H1 (cell line): ENCODE results near the gene WEE2. TPM values are rescaled to one million over a fixed set of nuclear protein-coding genes. Genes with fewer than 3 reads are reported as not detected.

Source experiments
- CTCF ChIA-PET: fragments of 300-600 bp; sonication (Branson Sonifier 250); formaldehyde crosslinking; loops from one replicate; lab custom pipeline; 2021; ENCODE audit not compliant: partially characterized antibody; lab: Charles Lee
- POLR2A ChIA-PET: fragments of 300-600 bp; sonication (Branson Sonifier 250); formaldehyde crosslinking; loops from one replicate; lab custom pipeline; 2021; ENCODE audit warnings: inconsistent platforms; ENCODE audit not compliant: partially characterized antibody; lab: Charles Lee
- DNase-seq, 2 experiments: peaks; one replicate each; pipeline versions ENCODE4 v3.0.0 to v3.0.0-alpha.2; 2010 to 2022; ENCODE audit warnings: low spot score in 2 of 2, low read depth in 1 of 2, mixed read lengths in 1 of 2
- FAIRE-seq: peaks from 2 replicates; lab custom pipeline; 2011; peaks lifted over from hg19 to GRCh38; lab: Jason Lieb, UNC
- H2AFZ ChIP-seq: 2 replicates; pipeline ENCODE4 v1.8.1; 2012; ENCODE audit warnings: low read length, inconsistent platforms
- H2AK5ac ChIP-seq: 2 replicates; pipeline ENCODE4 v1.6.1; 2013; ENCODE audit warnings: low read depth, low read length
- H2BK120ac ChIP-seq: replicated peaks from 2 replicates; pipeline ENCODE3; 2013; ENCODE audit warnings: low read depth, low read length, inconsistent platforms
- H2BK12ac ChIP-seq: 2 replicates; pipeline ENCODE4 v1.6.1; 2013; ENCODE audit warnings: low read depth, low read length
- H2BK15ac ChIP-seq: 2 replicates; pipeline ENCODE4 v1.6.1; 2013; ENCODE audit warnings: low read length
- H2BK20ac ChIP-seq: 2 replicates; pipeline ENCODE4 v1.6.1; 2013; ENCODE audit warnings: low read length
- H2BK5ac ChIP-seq: 2 replicates; pipeline ENCODE4 v1.6.1; 2013; ENCODE audit warnings: low read depth, low read length
- H3K14ac ChIP-seq: 2 replicates; pipeline ENCODE4 v1.6.1; 2013; ENCODE audit warnings: inconsistent platforms; ENCODE audit not compliant: insufficient read length
- H3K18ac ChIP-seq: 2 replicates; pipeline ENCODE4 v1.6.1; 2013; ENCODE audit warnings: low read length; ENCODE audit errors: extremely low read depth
- H3K23ac ChIP-seq: 2 replicates; pipeline ENCODE4 v1.6.1; 2013; ENCODE audit warnings: inconsistent platforms; ENCODE audit not compliant: insufficient read length
- H3K23me2 ChIP-seq: 2 replicates; pipeline ENCODE4 v1.6.1; 2013; ENCODE audit warnings: low read depth, low read length
- H3K27ac ChIP-seq: 2 replicates; pipeline ENCODE4 v1.6.1; 2011; ENCODE audit warnings: low read depth, low read length, inconsistent platforms
- H3K27me3 ChIP-seq, 4 experiments: replicated peaks in 1 of 4; 1 replicate in 1 of 4; 2 replicates in 3 of 4; pipeline versions ENCODE4 v1.6.1 to v1.8.1; 2011 to 2013; ENCODE audit warnings: low read length in 3 of 4, mild to moderate bottlenecking in 3 of 4, inconsistent platforms in 2 of 4, mixed read lengths in 2 of 4, moderate library complexity in 1 of 4; ENCODE audit not compliant: control insufficient read depth in 3 of 4, insufficient read depth in 3 of 4; ENCODE audit errors: extremely low read depth in 1 of 4
- H3K36me3 ChIP-seq, 4 experiments: 2 replicates each; pipeline versions ENCODE4 v1.6.1 to v1.8.1; 2011 to 2013; ENCODE audit warnings: mild to moderate bottlenecking in 4 of 4, low read length in 3 of 4, moderate library complexity in 2 of 4, control low read depth in 1 of 4, inconsistent platforms in 1 of 4; ENCODE audit not compliant: insufficient read depth in 4 of 4, control insufficient read depth in 2 of 4
- H3K4ac ChIP-seq: replicated peaks from 2 replicates; pipeline ENCODE3; 2013; ENCODE audit warnings: low read length, low read depth, mixed read lengths, inconsistent platforms; ENCODE audit not compliant: insufficient read length
- H3K4me1 ChIP-seq, 4 experiments: replicated peaks in 1 of 4; 1 replicate in 1 of 4; 2 replicates in 3 of 4; pipeline versions ENCODE4 v1.6.1 to v1.8.1; 2011 to 2013; ENCODE audit warnings: low read length in 3 of 4, inconsistent platforms in 2 of 4, mixed read lengths in 1 of 4; ENCODE audit not compliant: insufficient read depth in 4 of 4, control insufficient read depth in 3 of 4
- H3K4me2 ChIP-seq, 2 experiments: 2 replicates each; pipeline versions ENCODE4 v1.6.1 to v1.8.1; 2011 to 2013; ENCODE audit warnings: low read depth in 2 of 2, low read length in 2 of 2, control low read depth in 1 of 2, inconsistent platforms in 1 of 2, mild to moderate bottlenecking in 1 of 2; ENCODE audit not compliant: insufficient read depth in 1 of 2
- H3K4me3 ChIP-seq, 4 experiments: fragments of 200-600, 300-600 bp in 1 of 4; sonication (generic), shearing (Covaris generic), sonication (Bioruptor Twin) in 1 of 4; 2 replicates each; pipeline versions ENCODE4 v1.5.1 to v1.8.1; 2011 to 2016; ENCODE audit warnings: low read length in 4 of 4, low read depth in 3 of 4, control low read depth in 2 of 4, inconsistent platforms in 2 of 4, mild to moderate bottlenecking in 2 of 4, mixed read lengths in 1 of 4, moderate library complexity in 1 of 4; ENCODE audit not compliant: insufficient read depth in 2 of 4; ENCODE audit errors: extremely low read depth in 1 of 4
- H3K56ac ChIP-seq: replicated peaks from 2 replicates; pipeline ENCODE3; 2013; ENCODE audit warnings: low read depth, mild to moderate bottlenecking, mixed read lengths, low read length, inconsistent platforms; ENCODE audit not compliant: insufficient read length
- H3K79me1 ChIP-seq: 2 replicates; pipeline ENCODE4 v1.6.1; 2013; ENCODE audit warnings: low read depth, low read length, control low read depth
- H3K79me2 ChIP-seq, 2 experiments: 2 replicates each; pipeline versions ENCODE4 v1.6.1 to v1.8.1; 2012 to 2013; ENCODE audit warnings: low read length in 2 of 2, mild to moderate bottlenecking in 2 of 2, inconsistent platforms in 1 of 2; ENCODE audit not compliant: insufficient read depth in 2 of 2, control insufficient read depth in 1 of 2
- H3K9ac ChIP-seq, 4 experiments: replicated peaks in 1 of 4; 1 replicate in 1 of 4; 2 replicates in 3 of 4; pipeline versions ENCODE4 v1.6.1 to v1.8.1; 2011 to 2013; ENCODE audit warnings: low read depth in 3 of 4, low read length in 3 of 4, control low read depth in 2 of 4, mild to moderate bottlenecking in 2 of 4, moderate library complexity in 2 of 4, inconsistent platforms in 1 of 4; ENCODE audit errors: extremely low read depth in 1 of 4
- H3K9me3 ChIP-seq, 2 experiments: 2 replicates each; pipeline versions ENCODE4 v1.6.1 to v1.8.1; 2012 to 2013; ENCODE audit warnings: mild to moderate bottlenecking in 2 of 2, moderate library complexity in 2 of 2, control low read depth in 1 of 2, inconsistent platforms in 1 of 2, low read depth in 1 of 2, low read length in 1 of 2, mixed read lengths in 1 of 2; ENCODE audit not compliant: insufficient read depth in 2 of 2
- H4K20me1 ChIP-seq, 2 experiments: replicated peaks in 1 of 2; 2 replicates each; pipeline versions ENCODE3 to v1.8.1; 2011 to 2013; ENCODE audit warnings: inconsistent platforms in 2 of 2, low read length in 2 of 2, mild to moderate bottlenecking in 1 of 2; ENCODE audit not compliant: insufficient read depth in 2 of 2, control insufficient read depth in 1 of 2
- H4K5ac ChIP-seq: 2 replicates; pipeline ENCODE4 v1.6.1; 2013; ENCODE audit warnings: low read length, low read depth, mixed read lengths, inconsistent platforms; ENCODE audit not compliant: insufficient read length
- H4K8ac ChIP-seq: 2 replicates; pipeline ENCODE4 v1.8.0; 2013; ENCODE audit warnings: mild to moderate bottlenecking, moderate library complexity, low read length, inconsistent platforms; ENCODE audit not compliant: insufficient read depth; ENCODE audit errors: extremely low read depth
- H4K91ac ChIP-seq: replicated peaks from 2 replicates; pipeline ENCODE3; 2013; ENCODE audit warnings: low read length, mixed read lengths, inconsistent platforms; ENCODE audit not compliant: insufficient read length
- CBX5 ChIP-seq: fragments of 300-800, 300-1000 bp; sonication (generic); IDR thresholded peaks from 2 replicates; pipeline ENCODE4 v1.7.1; 2016; ENCODE audit warnings: antibody characterized with exemption, low read length, low read depth
- EP300 ChIP-seq, 2 experiments: IDR thresholded peaks; 1 replicate in 1 of 2; 2 replicates in 1 of 2; pipeline ENCODE4 v1.6.1; 2011 to 2012; ENCODE audit warnings: low read depth in 2 of 2, low read length in 2 of 2, mild to moderate bottlenecking in 2 of 2, borderline replicate concordance in 1 of 2, inconsistent platforms in 1 of 2, moderate library complexity in 1 of 2
- EZH2 ChIP-seq: fragments of 200-600 bp; sonication (generic); IDR thresholded peaks from 2 replicates; pipeline ENCODE4 v1.7.1; 2012; ENCODE audit warnings: low read depth, mild to moderate bottlenecking, moderate library complexity, low read length, inconsistent platforms; ENCODE audit not compliant: severe bottlenecking
- FOSL1 ChIP-seq: IDR thresholded peaks from 2 replicates; pipeline ENCODE4 v1.6.1; 2011; ENCODE audit warnings: mild to moderate bottlenecking, low read depth, low read length, moderate library complexity; ENCODE audit not compliant: insufficient read depth
- GTF2F1 ChIP-seq: IDR thresholded peaks from 2 replicates; pipeline ENCODE4 v1.6.1; 2012; ENCODE audit warnings: low read depth, low read length, improper control_type of control experiment, borderline replicate concordance
- KDM1A ChIP-seq: fragments of 200-600, 300-600 bp; sonication (generic); IDR thresholded peaks from 2 replicates; pipeline ENCODE4 v1.7.1; 2016; ENCODE audit warnings: mild to moderate bottlenecking, low read length, borderline replicate concordance
- KDM5A ChIP-seq: fragments of 200-600 bp; IDR thresholded peaks from 2 replicates; pipeline ENCODE4 v1.7.1; 2012; ENCODE audit warnings: mild to moderate bottlenecking, low read length, inconsistent platforms, mixed read lengths
- RFX5 ChIP-seq: IDR thresholded peaks from 2 replicates; pipeline ENCODE4 v1.6.1; 2011; ENCODE audit warnings: low read depth, low read length, improper control_type of control experiment, borderline replicate concordance
- RNF2 ChIP-seq: fragments of 200-900, 300-1000 bp; sonication (generic); IDR thresholded peaks from 2 replicates; pipeline ENCODE4 v1.7.1; 2016; ENCODE audit warnings: borderline replicate concordance, low read depth, mild to moderate bottlenecking, antibody characterized with exemption, low read length; ENCODE audit not compliant: poor library complexity, severe bottlenecking; ENCODE audit errors: missing control alignments
- SIX5 ChIP-seq: IDR thresholded peaks from 2 replicates; pipeline ENCODE4 v1.6.1; 2011; ENCODE audit warnings: mild to moderate bottlenecking, low read depth, low read length
- WGBS, 2 experiments: shearing (Covaris generic) in 1 of 2; methylation state at CpG; one replicate each; pipeline versions ENCODE4 v1.1.6 to v1.1.7; 2013 to 2015; ENCODE audit warnings: low lambda C conversion rate in 2 of 2, mixed read lengths in 2 of 2, inconsistent platforms in 1 of 2, low coverage in 1 of 2, missing lambda C conversion rate in 1 of 2; ENCODE audit not compliant: insufficient replicate concordance in 2 of 2, insufficient coverage in 1 of 2, insufficient read length in 1 of 2; ENCODE audit errors: extremely low coverage in 1 of 2, missing lambda C conversion rate in 1 of 2; 5-methylcytosine and 5-hydroxymethylcytosine counted together
- polyA plus RNA-seq, 7 experiments: library from polyadenylated mRNA; depleted of rRNA in 3 of 7; stranded (reverse) in 5 of 7; unstranded in 2 of 7; fragments of >200 nt in 5 of 7; fragments of 200-250 nt in 2 of 7; gene quantifications; 1 replicate in 5 of 7; 2 replicates in 1 of 7; 4 replicates in 1 of 7; pipeline versions ENCODE4 v1.2.1 to v1.2.3, GENCODE V29; 2011 to 2013; ENCODE audit warnings: missing spikeins in 2 of 7, mixed read lengths in 2 of 7
- total RNA-seq: library from RNA; stranded (reverse); fragmentation: NEBNext Ultra II Directional; extraction: Animal tissue kit (Norgen Biotek cat#: 25700); gene quantifications from 2 replicates; pipeline ENCODE4 v1.2.1, GENCODE V29; 2021
- TF ChIP-seq, protein P1 (sequence below): IDR thresholded peaks from 2 replicates; pipeline ENCODE4 v1.6.1; 2012; ENCODE audit warnings: low read length, inconsistent platforms

The WEE2 gene
- total and polyA plus RNA-seq, 2 of the 8 experiments (the other 6 are each of a cell fraction or from before 2014, with no cell fraction given) = 0.02 TPM; not detected in 1

DNA sequence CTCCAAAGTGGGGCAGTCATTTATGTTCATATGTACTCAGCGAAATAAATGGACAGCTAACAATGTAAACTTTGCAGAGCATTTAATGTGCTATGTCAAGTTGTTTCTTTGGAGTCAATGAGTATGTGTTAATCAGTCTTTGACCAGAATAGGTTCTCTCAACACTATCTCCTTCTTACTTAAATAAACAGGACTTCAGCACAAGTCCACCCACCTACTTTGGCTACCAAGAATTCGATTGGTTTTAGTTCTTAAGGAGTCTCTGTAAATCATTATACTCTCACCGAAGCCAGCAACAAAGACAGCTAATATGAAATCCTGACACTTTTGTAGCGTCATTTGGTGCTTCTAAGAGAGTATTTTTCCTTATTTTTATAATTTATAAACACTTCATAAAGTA, 6.9 kb downstream of the WEE2 start:
- Histone ChIP-seq H3K27me3 (no peaks in the 10 kb centered on the region), H3K9me3 (no peaks in the 10 kb centered on the region), H2BK5ac (no peak overlapping the region), H3K4me2 (no peak overlapping the region), H3K79me2 (no peaks in the 10 kb centered on the region), H2BK12ac (no peak overlapping the region), H2BK120ac (no peak overlapping the region), H3K4me3 (no peak overlapping the region), H3K79me1 (no peaks in the 10 kb centered on the region), H3K9ac (no peak overlapping the region), H2AFZ (no peak overlapping the region), H3K36me3 (no peaks in the 10 kb centered on the region), H3K56ac (no peak overlapping the region), H4K91ac (no peak overlapping the region), H3K14ac (no peak overlapping the region), H4K5ac (no peak overlapping the region), H3K23me2 (peaks cover 3% of the 10 kb centered on the region; the same call in 1 of the 2 replicates), H3K4me1 (peaks cover 0 to 8% (median 0%) of the 10 kb centered on the region in 4 experiments; a peak in 1 of 7 replicates), H4K20me1 (no peaks in the 10 kb centered on the region), H2BK20ac (no peak overlapping the region), H3K23ac (no peak overlapping the region), H4K8ac (no peak overlapping the region), H3K18ac (no peak overlapping the region), H3K4ac (no peak overlapping the region), H2BK15ac (no peak overlapping the region), H2AK5ac (no peak overlapping the region), H3K27ac (no peak overlapping the region)
- FAIRE-seq = no peak
- ChIA-PET CTCF (interaction anchor here (1.0 kb wide), 1 partner anchor 23 kb away, joined by 5 read pairs; the partner anchor contains the start of gene SSBP1), POLR2A (interaction anchor here (0.9 to 4.3 kb wide), 3 partner anchors 12 to 23 kb away, joined by 3 to 21 read pairs (median 4); partner anchors contain the start of gene SSBP1)
- DNase-seq = no peak
- WGBS, 2 experiments = 63% methylated on average over 4 of the region's 4 CpGs; no CpG with 5 or more reads in 1 of the 2 experiments
- no peak for TF ChIP-seq RNF2
- TF ChIP-seq EZH2 = no peak
- no peak for TF ChIP-seq CBX5
- TF ChIP-seq EP300 (IDR thresholded peaks at IDR 0.05; ENCODE audit: borderline replicate concordance in 1 of 2, low read depth in 2 of 2, low read length in 2 of 2) = no peak
- no peak for TF ChIP-seq FOSL1
- no peak for TF ChIP-seq GTF2F1
- TF ChIP-seq KDM1A = no peak
- TF ChIP-seq, protein P1, sequence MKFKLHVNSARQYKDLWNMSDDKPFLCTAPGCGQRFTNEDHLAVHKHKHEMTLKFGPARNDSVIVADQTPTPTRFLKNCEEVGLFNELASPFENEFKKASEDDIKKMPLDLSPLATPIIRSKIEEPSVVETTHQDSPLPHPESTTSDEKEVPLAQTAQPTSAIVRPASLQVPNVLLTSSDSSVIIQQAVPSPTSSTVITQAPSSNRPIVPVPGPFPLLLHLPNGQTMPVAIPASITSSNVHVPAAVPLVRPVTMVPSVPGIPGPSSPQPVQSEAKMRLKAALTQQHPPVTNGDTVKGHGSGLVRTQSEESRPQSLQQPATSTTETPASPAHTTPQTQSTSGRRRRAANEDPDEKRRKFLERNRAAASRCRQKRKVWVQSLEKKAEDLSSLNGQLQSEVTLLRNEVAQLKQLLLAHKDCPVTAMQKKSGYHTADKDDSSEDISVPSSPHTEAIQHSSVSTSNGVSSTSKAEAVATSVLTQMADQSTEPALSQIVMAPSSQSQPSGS = no peak
- no peak for TF ChIP-seq SIX5
- TF ChIP-seq RFX5 = no peak
- TF ChIP-seq KDM5A = no peak
